Fibroblast of upper back skin (primary cell): ENCODE data around the gene FBXO11.

Source experiments
- DNase-seq: peaks from one replicate; pipeline ENCODE4 v3.0.0-alpha.2; 2013

Gene FBXO11

GRCh38 chr2:47849368-47849767 lies 56.9 kb downstream of the FBXO11 start:
- DNase-seq, result no peak

- no peak for DNase-seq
These were observed 62.1 kb downstream of the FBXO11 start for GRCh38 chr2:47844162-47844561.

- no peak for DNase-seq
These were observed 62.9 kb downstream of the FBXO11 start for GRCh38 chr2:47843407-47843806.

DNA sequence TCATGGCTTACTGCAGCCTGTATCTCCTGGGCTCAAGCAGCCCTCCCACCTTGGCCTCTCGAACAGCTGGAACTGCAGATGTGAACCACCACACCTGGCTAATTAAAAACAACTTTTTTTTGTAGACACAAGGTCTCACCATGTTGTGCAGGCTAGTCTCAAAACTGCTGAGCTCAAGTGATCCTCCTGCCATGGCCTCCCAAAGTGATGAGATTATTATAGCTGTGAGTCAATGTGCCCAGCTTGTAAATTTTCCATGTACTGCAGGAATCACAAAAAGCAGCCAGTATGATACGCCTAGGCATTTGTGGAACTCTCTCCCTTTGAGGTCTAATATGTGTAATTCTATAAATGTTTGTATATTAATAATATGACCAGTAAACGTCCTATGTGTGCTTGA lies 63.5 kb downstream of the FBXO11 start:
- no peak for DNase-seq

GRCh38 chr2:47838686-47839085 lies 67.6 kb downstream of the FBXO11 start:
- DNase-seq, result no peak

GRCh38 chr2:47838249-47838648 lies 68.0 kb downstream of the FBXO11 start:
- no peak for DNase-seq

DNA sequence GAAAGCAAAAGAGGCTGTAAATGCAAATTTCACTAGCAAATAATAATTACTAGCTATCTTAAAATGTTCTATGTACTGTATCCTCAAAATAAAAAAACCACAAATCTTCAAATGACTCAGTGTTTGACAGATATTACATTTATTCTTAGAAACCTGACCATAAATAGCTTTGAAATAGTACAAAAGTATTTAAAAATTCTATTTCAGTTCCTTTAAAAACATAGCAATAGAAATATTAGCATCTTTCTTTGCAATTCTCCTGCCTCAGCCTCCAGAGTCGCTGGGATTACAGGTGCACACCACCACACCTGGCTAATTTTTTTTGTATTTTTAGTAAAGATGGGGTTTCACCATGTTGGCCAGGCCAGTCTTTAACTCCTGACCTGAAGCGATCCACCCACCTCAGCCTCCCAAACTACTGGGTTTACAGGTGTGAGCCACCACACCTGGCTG lies 72.8 kb downstream of the FBXO11 start:
- no peak for DNase-seq

DNA sequence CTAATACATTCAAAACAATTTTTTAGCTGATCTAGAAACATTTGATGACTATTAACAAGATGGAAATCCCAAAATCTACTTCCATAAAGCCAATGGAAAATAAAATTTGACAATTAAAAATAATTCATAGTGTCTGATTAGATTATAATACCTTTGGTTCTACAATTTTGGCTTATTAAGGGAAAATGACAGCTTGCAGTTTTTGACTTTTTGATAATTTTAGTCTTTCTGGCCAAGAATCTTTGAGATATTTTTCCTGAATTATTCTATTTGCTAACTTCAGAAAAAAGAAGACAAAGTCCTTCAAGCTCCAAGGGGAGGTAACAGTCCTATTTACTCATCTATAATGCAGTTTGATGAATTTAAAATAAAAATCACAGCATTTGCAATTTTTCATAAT lies 83.8 kb downstream of the FBXO11 start:
- DNase-seq, result no peak

DNA sequence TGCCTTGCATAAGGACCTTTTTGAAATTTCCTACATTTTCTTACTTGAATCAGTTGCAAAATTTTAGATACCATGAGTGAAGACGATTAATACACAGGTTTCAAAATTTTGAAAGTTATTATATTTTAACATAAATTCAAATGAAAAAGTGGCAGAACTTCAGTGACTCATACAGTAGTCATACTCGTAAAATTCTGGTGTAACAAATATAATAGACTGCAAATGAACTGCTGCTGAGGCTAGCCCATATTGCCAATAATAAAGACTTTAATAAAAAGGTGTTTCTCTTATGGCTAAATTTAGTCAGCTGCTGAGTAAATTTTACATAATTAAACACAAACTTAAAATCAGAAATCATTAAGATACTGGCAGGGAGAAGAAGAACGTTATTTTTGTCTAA lies 86.5 kb downstream of the FBXO11 start:
- DNase-seq, result no peak

GRCh38 chr2:47818777-47819176 lies 87.5 kb downstream of the FBXO11 start:
- no peak for DNase-seq

DNA sequence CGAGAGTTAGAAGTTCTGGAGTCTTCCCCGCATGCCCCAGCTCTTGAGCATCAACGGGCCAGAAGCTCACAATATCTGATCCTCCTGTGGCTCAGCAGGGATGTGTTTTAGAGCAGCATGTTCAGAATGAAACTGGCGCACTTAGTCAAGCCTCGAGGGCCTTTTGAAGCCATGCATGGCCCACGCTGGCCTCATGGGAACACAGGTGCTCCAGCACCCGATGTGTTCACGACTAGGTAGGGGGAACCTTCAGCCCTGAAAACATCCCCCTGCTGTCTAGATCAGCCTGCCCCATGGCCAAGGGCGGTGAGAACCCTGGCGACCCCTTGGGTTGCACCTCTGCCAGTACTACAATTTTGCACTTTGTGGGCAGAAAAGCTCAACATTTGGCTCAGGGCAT lies 90.5 kb downstream of the FBXO11 start:
- no peak for DNase-seq

DNA sequence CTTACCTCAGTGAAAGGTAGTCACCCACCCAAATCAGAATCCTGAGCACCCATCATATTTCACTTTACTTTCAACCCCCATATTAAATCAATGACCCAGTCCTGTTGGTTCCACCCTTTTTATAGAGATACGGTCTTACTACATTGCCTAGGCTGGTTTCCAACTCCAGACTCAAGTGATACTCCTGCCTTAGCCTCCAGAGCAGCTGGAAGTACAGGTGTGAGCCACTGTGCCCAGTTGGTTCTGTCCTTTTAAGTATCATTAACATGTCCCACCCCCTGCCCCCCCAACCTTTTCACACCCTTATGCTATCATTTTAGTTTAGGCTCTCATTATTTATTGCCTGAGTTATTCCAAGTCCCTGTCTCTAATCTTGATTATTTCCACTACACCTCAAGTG lies 94.6 kb downstream of the FBXO11 start:
- DNase-seq, result no peak

DNA sequence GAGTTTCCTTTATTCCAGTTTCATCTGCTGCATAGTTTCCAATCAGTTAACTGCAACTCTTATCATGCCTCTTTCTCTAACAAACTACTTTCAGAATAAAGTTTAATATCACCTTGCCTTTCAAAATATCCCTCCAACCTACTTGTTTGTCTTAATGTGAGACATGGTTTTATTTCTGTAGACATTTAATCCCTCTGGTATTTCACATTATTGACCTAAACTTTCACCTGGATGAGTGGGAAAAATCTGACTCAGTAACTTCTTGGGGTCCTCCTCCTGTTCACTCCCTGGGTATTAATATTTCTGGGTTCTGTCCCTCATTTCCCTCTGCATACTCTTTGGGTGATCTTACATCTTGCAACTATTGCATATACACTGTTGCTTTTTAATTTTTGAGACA lies 95.4 kb downstream of the FBXO11 start:
- DNase-seq, result no peak

DNA sequence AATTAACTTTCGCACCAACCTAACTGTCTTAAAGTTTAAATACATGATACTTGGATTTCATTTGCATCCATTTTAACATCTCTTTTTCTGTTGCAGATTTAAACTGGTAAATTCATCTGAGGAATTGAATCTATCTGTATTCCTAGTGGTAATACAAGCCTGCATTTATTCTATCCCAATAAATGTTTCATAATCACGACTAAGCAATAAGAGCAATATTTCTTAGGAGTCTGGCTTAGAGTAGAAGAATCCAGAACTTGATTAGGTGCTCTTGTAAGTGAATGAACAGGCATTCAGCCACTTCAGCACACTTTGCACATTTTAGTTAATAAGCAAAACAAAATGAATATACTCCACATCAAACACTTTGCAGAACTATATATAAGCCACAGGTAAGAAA lies 96.4 kb downstream of the FBXO11 start:
- no peak for DNase-seq

- DNase-seq, result no peak
These were observed 97.7 kb downstream of the FBXO11 start for GRCh38 chr2:47808614-47809013.

DNA sequence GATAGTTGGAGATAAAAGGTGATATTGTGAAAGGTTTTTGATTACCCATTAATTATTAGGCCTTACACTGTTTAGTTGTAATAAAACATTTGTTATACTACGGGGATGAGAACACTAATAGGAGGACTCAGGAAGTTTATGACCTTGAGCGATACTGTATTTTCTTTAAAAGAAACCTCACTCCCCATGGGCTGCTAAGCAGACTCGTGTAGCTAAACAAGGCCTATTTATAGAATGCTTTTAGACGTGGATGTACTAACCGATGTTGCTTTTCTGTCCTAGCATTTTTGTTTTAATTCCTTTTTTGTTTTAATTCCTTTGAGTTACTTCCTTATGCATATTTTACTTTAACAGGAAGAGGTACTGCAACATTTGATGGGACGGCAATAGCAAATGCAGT lies 100.4 kb downstream of the FBXO11 start:
- DNase-seq, result no peak

- DNase-seq, result no peak
These were observed 102.5 kb downstream of the FBXO11 start for GRCh38 chr2:47803770-47804169.

DNA sequence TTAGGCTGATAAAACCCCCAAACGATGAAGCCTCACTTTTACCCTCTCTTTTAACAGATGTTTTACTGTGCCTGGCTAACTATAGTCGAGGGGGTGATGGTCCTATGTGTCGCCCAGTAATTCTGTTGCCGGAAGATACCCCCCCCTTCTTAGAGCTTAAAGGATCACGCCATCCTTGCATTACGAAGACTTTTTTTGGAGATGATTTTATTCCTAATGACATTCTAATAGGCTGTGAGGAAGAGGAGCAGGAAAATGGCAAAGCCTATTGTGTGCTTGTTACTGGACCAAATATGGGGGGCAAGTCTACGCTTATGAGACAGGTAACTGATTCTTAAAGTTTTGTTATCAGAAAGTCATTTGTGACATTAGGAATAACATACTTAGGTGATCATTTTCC lies 102.9 kb downstream of the FBXO11 start:
- no peak for DNase-seq

GRCh38 chr2:47801118-47801517 lies 105.2 kb downstream of the FBXO11 start:
- DNase-seq, result no peak

GRCh38 chr2:47799031-47799609 lies 107.2 kb downstream of the FBXO11 start:
- no peak for DNase-seq

DNA sequence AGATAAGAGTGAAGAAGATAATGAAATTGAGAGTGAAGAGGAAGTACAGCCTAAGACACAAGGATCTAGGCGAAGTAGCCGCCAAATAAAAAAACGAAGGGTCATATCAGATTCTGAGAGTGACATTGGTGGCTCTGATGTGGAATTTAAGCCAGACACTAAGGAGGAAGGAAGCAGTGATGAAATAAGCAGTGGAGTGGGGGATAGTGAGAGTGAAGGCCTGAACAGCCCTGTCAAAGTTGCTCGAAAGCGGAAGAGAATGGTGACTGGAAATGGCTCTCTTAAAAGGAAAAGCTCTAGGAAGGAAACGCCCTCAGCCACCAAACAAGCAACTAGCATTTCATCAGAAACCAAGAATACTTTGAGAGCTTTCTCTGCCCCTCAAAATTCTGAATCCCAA lies 107.7 kb downstream of the FBXO11 start:
- DNase-seq, result no peak

DNA sequence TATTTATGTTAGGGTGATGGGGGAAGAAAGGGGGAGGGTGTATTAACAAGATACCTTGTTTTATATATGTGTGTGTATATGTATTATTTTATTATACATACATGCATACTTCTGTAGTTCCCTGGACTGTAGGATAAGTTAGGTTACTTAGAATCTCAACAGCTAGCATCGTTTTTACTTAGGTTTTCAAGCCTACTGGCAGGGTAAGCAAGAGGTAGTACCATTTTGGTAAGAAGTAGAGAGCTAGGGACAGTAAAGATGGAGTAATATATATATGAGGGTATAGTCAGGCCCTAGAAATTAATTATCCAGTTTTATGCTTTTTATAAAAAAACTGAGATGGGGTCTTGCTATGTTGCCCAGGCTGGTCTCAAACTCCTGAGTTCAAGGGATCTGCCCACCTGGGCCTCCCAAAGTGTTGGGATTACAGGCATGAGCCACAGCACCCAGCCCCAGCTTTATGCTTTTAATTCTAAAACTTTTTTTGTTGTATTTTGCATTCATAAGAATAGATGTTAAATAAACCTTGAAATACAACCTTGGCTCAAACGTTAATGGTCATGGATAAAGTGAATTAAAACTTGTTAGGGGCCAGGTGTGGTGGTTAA lies 110.1 kb downstream of the FBXO11 start:
- no peak for DNase-seq

- DNase-seq, result no peak
These were observed 120.3 kb downstream of the FBXO11 start for GRCh38 chr2:47785986-47786385.

GRCh38 chr2:47784352-47784851 lies 121.9 kb downstream of the FBXO11 start:
- no peak for DNase-seq
